ENCODE measurements around the gene GJA3. TPM values are rescaled to one million over a fixed set of nuclear protein-coding genes. Genes with fewer than 3 reads are reported as not detected.

Gene GJA3
- total and polyA plus RNA-seq, 8 donors = 0.03 to 0.40 (median 0.08) TPM

- no peak overlapping the region for H3K4me3 ChIP-seq
- intact Hi-C loops (cut with DNase I) = no loop called here
These were observed 1.1 kb upstream of the GJA3 start for GRCh38 chr13:20161951-20162300.

GRCh38 chr13:20161275-20161950, 561 bp upstream of the GJA3 start:
- Histone ChIP-seq H3K4me1 (peaks cover 4 to 6% (median 6%) of the 10 kb centered on the region in 3 donors), H3K9me3 (no peaks in the 10 kb centered on the region), H3K27me3 (peaks cover 11 to 47% (median 28%) of the 10 kb centered on the region in 4 donors), H3K27ac (no peak overlapping the region), H3K36me3 (no peaks in the 10 kb centered on the region), H3K4me3 (peak overlapping the region in 3 of 4 donors; percentile 6 to 47 (median 20))
- 10 to 13% methylated on average over 51 to 79 of the region's 79 CpGs for WGBS, 2 donors
- FAIRE-seq (no peak), DNase-seq (peak in 1 of 6 donors; percentile 55), ATAC-seq (peak in 1 of 4 donors; percentile 7)
- TF ChIP-seq, protein P1, sequence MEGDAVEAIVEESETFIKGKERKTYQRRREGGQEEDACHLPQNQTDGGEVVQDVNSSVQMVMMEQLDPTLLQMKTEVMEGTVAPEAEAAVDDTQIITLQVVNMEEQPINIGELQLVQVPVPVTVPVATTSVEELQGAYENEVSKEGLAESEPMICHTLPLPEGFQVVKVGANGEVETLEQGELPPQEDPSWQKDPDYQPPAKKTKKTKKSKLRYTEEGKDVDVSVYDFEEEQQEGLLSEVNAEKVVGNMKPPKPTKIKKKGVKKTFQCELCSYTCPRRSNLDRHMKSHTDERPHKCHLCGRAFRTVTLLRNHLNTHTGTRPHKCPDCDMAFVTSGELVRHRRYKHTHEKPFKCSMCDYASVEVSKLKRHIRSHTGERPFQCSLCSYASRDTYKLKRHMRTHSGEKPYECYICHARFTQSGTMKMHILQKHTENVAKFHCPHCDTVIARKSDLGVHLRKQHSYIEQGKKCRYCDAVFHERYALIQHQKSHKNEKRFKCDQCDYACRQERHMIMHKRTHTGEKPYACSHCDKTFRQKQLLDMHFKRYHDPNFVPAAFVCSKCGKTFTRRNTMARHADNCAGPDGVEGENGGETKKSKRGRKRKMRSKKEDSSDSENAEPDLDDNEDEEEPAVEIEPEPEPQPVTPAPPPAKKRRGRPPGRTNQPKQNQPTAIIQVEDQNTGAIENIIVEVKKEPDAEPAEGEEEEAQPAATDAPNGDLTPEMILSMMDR (IDR thresholded peaks at IDR 0.05) = no peak
- intact Hi-C loops (cut with DNase I) = no loop called here

More at GRCh38 chr13:20161951-20162300, 1.1 kb upstream of the GJA3 start:
- TF ChIP-seq, protein P1 (IDR thresholded peaks at IDR 0.05) = no peak
- 67 to 69% methylated on average over 16 of the region's 16 CpGs for WGBS, 2 donors
- Histone ChIP-seq H3K27ac (no peak overlapping the region), H3K36me3 (no peaks in the 10 kb centered on the region), H3K27me3 (peaks cover 11 to 42% (median 28%) of the 10 kb centered on the region in 4 donors), H3K9me3 (no peaks in the 10 kb centered on the region), H3K4me1 (peaks cover 4 to 6% (median 6%) of the 10 kb centered on the region in 3 donors)
- ATAC-seq (no peak), FAIRE-seq (no peak), DNase-seq (no peak)

DNA sequence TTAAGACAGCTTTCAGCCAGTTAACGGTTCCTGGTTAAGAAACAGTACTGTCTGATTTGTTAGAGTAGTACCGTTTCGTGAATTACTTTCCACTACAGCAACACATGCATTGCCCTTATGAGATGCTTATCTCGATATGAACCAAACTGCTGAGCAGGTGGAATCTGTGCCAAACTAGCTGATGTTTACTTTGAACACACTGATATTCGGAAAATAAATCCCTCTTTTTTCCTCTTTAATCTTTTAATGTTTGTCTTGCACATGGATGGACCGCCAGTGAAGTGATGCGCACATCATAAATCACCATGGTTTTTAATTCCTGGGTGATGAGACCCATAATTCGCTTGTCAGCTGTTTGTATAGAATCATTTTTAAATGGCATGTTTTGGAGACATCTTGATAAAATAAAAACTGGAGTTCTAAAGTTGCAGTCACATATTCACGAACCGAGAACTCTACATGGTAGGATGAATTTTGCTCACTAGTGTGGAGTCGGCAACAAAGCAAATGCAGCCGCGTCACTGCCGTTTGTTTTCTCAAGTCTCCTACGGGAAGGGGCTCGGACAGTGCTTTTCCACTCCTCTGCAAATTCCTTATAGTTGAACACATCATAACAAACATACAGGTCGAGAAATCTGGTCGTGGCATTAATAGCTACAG, 1.1 kb downstream of the GJA3 start:
- 27% methylated on average over 18 of the region's 18 CpGs for WGBS, 2 donors
- Histone ChIP-seq H3K27ac (no peak overlapping the region), H3K4me1 (peaks cover 4 to 6% (median 6%) of the 10 kb centered on the region in 3 donors), H3K36me3 (no peaks in the 10 kb centered on the region), H3K9me3 (no peaks in the 10 kb centered on the region), H3K27me3 (peaks cover 11 to 63% (median 28%) of the 10 kb centered on the region in 4 donors), H3K4me3 (no peak overlapping the region)
- ATAC-seq (no peak), FAIRE-seq (no peak), DNase-seq (no peak)
- TF ChIP-seq, protein P1 (IDR thresholded peaks at IDR 0.05) = no peak
- intact Hi-C loops (cut with DNase I) = no loop called here

- no peak for DNase-seq
- Histone ChIP-seq H3K27me3 (peaks cover 11 to 63% (median 28%) of the 10 kb centered on the region in 4 donors), H3K27ac (no peak overlapping the region), H3K4me1 (peaks cover 4 to 6% (median 6%) of the 10 kb centered on the region in 3 donors), H3K9me3 (no peaks in the 10 kb centered on the region), H3K4me3 (no peak overlapping the region), H3K36me3 (no peaks in the 10 kb centered on the region)
- WGBS, 2 donors = 64 to 65% methylated on average over 3 of the region's 3 CpGs
- no peak for ATAC-seq
- TF ChIP-seq, protein P1 (IDR thresholded peaks at IDR 0.05) = no peak
- intact Hi-C loops (cut with DNase I) = no loop called here
- FAIRE-seq = no peak
These were observed 3.6 kb downstream of the GJA3 start for GRCh38 chr13:20157151-20157796.

All from pancreas (tissue), 10 donors.